K562 (cell line): ENCODE results near the gene CCDC184. TPM values are rescaled to one million over a fixed set of nuclear protein-coding genes. Genes with fewer than 3 reads are reported as not detected.

Source experiments
- BRD9 ChIP-seq: fragments of 450-650 bp; IDR thresholded peaks from 2 replicates; pipeline ENCODE4 v1.6.1; 2018; ENCODE audit warnings: low read depth; ENCODE audit not compliant: partially characterized antibody
- ERF ChIP-seq: fragments of 450-650 bp; formaldehyde crosslinking; IDR thresholded peaks from 2 replicates; pipeline ENCODE4 v1.4.0; 2020; ENCODE audit warnings: mild to moderate bottlenecking, mixed read lengths
- FOXK1 ChIP-seq: sonication (generic); formaldehyde crosslinking; IDR thresholded peaks from 2 replicates; pipeline ENCODE4 v1.8.0; 2022; ENCODE audit warnings: missing genetic modification reagents, mild to moderate bottlenecking, borderline replicate concordance
- POLR2B ChIP-seq: fragments of 450-650 bp; IDR thresholded peaks from 2 replicates; pipeline ENCODE4 v1.6.1; 2018; ENCODE audit warnings: low read depth; ENCODE audit not compliant: partially characterized antibody
- SP1 ChIP-seq: sonication (generic); formaldehyde crosslinking; IDR thresholded peaks from 2 replicates; pipeline ENCODE4 v1.8.1; 2022; ENCODE audit warnings: mild to moderate bottlenecking, missing genetic modification reagents
- ZNF224 ChIP-seq: sonication (generic); formaldehyde crosslinking; IDR thresholded peaks from 2 replicates; pipeline ENCODE4 v1.8.0; 2022; ENCODE audit warnings: mild to moderate bottlenecking, missing genetic modification reagents
- ZNF592 ChIP-seq: fragments of 450-650 bp; IDR thresholded peaks from 2 replicates; pipeline ENCODE4 v1.6.1; 2017; ENCODE audit warnings: antibody characterized with exemption, mild to moderate bottlenecking
- polyA plus RNA-seq, 8 experiments: library from polyadenylated mRNA; depleted of rRNA in 4 of 8; stranded (reverse) in 5 of 8; unstranded in 3 of 8; fragments of >200 nt; fragmentation: Nextera tagmentation in 2 of 8; fragmentation: Illumina TruSeq in 1 of 8; extraction: Ambion mirVana in 2 of 8; extraction: Trizol in 1 of 8; gene quantifications; 2 replicates each; pipeline versions ENCODE4 v1.2.1 to v1.2.3, GENCODE V29; 2011 to 2014; ENCODE audit warnings: inconsistent platforms in 1 of 8, missing spikeins in 1 of 8
- total RNA-seq, 7 experiments: library from RNA; depleted of rRNA in 6 of 7; stranded (reverse); fragments of >200 nt in 6 of 7; fragmentation: Illumina TruSeq in 2 of 7; extraction: Trizol in 2 of 7; gene quantifications; 2 replicates each; pipeline versions ENCODE4 v1.2.1 to v1.2.3, GENCODE V29; 2011 to 2021; ENCODE audit warnings: low replicate concordance in 1 of 7

CCDC184 gene
- total and polyA plus RNA-seq, 9 of the 15 experiments (the other 6 are each of a cell fraction or from before 2014, with no cell fraction given) = 0.09 TPM; not detected in 8

DNA sequence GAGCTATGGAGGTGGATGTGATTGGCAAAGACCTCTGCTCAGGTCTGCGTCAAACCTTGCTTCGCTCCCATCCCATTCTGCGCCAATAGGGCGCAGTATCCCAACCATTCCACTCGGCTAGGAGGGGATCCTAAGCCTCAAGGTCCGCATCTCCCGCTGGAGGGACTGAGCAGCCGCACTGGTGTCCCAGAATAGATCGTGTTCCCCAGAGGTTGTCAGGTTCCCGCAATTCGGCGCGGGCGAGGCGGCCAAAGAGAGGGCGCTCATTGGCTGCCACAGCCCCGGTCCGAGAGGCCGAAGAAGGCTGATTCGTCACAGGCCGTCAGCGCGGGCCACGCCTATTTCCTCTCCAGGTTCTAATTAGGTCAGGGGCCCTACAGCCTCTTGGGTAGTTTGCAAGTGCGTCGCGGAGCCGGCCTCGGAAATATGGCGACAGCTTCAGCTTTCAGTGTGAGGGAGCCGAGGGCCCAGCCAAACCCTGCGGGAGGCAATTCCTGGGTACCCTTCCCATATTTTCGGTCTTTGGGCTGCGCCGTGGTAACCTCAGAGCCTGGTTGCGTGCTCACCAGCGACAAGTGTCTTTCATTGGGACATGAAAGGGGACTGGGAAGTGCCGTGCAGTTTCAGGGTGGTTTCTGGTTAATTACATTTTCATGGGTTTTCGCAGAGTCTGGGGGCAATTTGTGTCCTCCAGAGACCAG, 14.7 kb downstream of the CCDC184 start (continued):
- TF ChIP-seq ZNF592 = 0 out of 2 replicates have a peak, but pooled peaks have one; percentile 60
- TF ChIP-seq FOXK1 (CRISPR knock-in tag) = peak; percentile 74
- peak; percentile 15; the same call in 1 of the 2 replicates for TF ChIP-seq ERF (CRISPR knock-in tag)
- peak; percentile 70 for TF ChIP-seq BRD9
- TF ChIP-seq POLR2B = peak; percentile 93
- peak; percentile 80 for TF ChIP-seq SP1 (CRISPR knock-in tag)
- TF ChIP-seq ZNF224 (CRISPR knock-in tag) = 0 out of 2 replicates have a peak, but pooled peaks have one; percentile 44
